IPS-NIHi11 (cell line): Measurements from ENCODE around the gene SIGLEC14.

Experiments used
- DNase-seq: peaks from one replicate; pipeline ENCODE4 v3.0.0; 2012; ENCODE audit warnings: mixed read lengths, low spot score

SIGLEC14 gene

DNA sequence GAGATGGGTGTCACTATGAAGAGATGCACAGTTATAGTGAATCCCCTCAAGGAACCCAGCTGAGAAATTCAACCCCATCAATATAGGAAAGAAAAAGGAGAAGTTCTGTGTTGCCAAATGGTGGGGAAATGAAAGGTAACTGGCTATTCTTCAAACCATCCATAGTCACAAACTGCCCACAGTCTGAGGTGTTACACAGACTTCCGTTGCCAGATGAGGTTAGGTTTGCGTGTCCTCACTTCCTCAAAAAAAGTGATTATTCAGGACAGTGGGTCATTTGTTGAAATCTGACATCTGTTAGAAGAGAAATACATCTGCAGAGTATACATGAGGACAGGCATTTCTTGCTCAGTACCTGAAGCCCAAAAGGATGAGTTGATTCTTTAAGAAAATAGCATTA lies 25.4 kb downstream of the SIGLEC14 start:
- DNase-seq, result no peak

- no peak for DNase-seq
These were observed 30.6 kb downstream of the SIGLEC14 start for GRCh38 chr19:51615991-51616390.

GRCh38 chr19:51614789-51615188 lies 31.8 kb downstream of the SIGLEC14 start:
- no peak for DNase-seq

- no peak for DNase-seq
These were observed 36.0 kb downstream of the SIGLEC14 start for GRCh38 chr19:51610576-51610975.

DNA sequence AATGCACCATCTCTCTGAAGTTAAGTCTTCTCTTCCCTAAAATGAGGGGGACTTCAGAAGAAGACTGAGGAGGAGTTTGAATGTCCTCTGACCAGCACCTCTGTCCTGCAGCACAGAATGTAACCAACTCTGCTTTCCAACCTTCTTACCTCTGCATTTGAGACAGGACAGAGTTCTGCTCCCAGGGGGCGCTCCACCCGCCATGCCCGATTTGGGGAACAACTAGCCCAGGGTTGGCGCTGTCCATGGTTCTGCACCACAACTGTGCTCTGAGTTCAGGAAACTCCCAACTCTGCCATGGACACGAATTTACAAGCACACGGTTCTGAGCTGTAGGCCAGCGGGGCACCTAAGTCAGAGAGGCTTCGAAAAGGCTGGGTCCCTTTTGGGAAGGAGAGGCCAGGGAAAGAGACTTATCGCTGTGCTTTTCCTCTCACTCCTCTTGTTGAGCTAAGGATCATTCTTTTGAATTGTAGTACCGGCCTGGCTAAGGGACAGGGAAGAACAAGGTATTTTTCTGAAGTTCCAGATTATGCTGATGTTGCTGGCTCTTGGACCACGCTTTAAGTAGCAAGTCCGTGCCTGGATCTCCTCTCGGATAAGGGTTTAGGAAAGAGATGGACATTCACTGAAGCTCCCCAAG lies 38.6 kb downstream of the SIGLEC14 start:
- DNase-seq, result peak; percentile 90

GRCh38 chr19:51607077-51607476 lies 39.5 kb downstream of the SIGLEC14 start:
- DNase-seq, result no peak

- DNase-seq, result no peak
These were observed 44.3 kb downstream of the SIGLEC14 start for GRCh38 chr19:51602189-51602854.

DNA sequence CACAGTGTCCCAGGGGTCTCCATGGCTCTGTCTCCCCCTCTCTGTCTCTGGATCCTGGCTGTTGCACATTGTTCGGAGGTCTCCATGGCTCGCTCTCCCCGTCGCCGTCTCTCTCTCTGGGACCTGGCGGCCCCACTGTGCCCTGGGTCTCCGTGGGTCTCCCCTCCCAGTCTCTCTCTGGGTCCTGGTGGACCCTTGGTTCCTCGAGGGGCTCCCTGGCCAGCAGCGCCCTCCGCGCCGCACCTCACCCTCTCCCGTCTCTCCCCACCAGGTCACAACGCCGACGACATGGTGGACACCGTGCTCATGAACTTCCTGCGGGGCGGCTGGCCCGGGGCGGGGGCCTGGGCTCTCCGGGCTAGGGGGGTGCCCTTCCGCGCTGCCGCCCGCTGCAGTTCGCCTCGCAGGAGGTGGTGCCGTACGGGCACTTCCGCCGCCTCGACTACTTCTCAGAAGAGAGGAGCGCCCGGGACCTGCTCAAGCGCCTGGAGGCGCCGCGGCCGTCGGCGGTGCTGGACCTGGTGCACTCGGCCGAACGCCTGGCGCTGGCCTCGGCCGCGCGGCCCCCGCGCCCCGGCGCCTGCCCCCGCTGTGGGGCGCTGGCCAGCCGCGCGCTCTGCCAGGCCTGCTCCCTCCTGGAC lies 45.6 kb downstream of the SIGLEC14 start:
- peak; percentile 62 for DNase-seq

DNA sequence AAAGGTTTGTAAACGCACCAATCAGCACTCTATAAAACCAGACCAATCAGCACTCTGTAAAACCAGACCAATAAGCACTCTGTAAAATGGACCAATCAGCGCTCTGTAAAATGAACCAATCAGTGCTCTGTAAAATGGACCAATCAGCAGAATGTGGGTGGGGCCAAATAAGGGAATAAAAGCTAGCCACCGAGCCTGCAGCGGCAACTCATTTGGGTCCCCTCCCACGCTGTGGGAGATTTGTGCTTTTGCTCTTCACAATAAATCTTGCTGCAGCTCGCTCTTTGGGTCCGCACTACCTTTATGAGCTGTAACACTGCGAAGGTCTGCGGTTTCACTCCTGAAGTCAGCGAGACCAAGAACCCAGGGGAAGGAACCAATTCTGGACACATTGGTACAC lies 47.5 kb downstream of the SIGLEC14 start:
- no peak for DNase-seq

GRCh38 chr19:51598159-51598915 lies 48.3 kb downstream of the SIGLEC14 start:
- DNase-seq, result no peak

- no peak for DNase-seq
These were observed 51.1 kb downstream of the SIGLEC14 start for GRCh38 chr19:51595190-51596175.

DNA sequence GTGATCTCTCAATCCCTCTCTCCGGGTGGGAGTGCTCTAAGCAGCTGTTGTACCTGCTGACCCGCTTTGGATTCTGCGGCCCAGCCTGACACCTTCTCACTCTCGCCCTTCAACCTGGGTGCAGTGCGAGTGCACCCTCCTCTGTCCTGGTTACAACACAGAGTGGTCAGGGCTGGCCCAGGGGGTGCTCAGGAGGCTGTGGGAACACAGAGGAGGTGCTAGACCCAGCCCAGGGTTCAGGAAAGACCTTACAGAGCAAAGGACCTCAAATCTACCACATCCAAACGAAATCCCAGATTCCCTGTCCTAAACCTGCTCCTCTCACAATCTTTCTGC lies 51.9 kb downstream of the SIGLEC14 start:
- DNase-seq, result no peak

DNA sequence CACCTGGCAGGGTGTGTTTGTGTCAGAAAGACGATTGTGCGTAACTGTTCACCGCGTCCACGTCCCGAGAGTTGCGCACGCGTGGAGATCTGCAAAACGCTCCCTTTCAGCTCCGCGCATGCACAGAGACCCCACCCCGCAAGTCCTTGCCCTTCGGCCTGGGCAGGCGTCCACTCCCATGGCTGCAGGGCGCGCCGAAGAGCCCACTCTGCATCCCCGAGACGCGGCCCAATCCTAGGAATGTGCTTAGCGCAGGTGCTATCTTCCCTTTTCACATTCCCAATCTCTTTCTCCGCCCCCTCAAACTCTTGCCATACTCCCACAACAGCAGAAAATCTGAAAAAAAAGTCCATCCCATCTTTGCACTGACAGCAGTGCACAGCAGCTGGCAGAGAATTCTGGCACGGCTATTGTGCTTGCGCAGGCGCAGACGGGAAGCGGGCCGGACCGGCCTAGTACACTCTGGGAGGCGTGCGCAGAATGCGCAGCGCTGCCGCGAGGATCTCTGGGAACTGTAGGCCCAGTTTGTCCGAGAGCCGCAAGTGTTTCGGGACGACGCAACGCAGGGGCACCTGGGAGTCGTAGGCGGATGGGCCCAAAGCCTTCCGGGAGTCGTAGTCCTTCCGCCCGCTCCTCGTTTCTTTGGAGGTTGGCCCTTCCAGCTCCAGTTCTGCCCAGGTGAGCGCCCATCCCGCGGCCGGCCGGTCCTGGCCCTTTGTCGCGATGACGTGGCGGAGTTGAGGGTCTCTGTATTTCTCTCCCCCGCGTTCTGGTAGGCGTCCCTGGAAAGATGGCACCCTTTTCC lies 52.5 kb downstream of the SIGLEC14 start:
- DNase-seq, result peak; percentile 99

- no peak for DNase-seq
These were observed 53.3 kb downstream of the SIGLEC14 start for GRCh38 chr19:51593138-51593890.
